Activated CD4-positive, alpha-beta T cell treated with anti-CD3 and anti-CD28 coated beads for 36 hours (primary cell): ENCODE results near the gene ZNF497. TPM values are rescaled to one million over a fixed set of nuclear protein-coding genes. Genes with fewer than 3 reads are reported as not detected.
"Not testable (repeated sequence)": the region's sequence is repeated elsewhere in the genome, so short reads cannot be mapped to it uniquely, and the experiment has no call there.

ENCODE experiments used
- ATAC-seq: fragments of 200-7000 bp; cut with Tn5 transposase; one replicate; pipeline ENCODE4 v1.10.0; 2021; ENCODE audit warnings: mild to moderate bottlenecking, moderate library complexity
- CTCF ChIA-PET: fragments of 350-600 bp; sonication (Branson Sonifier 250); formaldehyde crosslinking; loops from one replicate; lab custom pipeline; 2021; ENCODE audit warnings: antibody characterized with exemption; lab: Charles Lee
- POLR2A ChIA-PET: fragments of 350-600 bp; sonication (Branson Sonifier 250); formaldehyde crosslinking; loops from one replicate; lab custom pipeline; 2021; ENCODE audit warnings: antibody characterized with exemption, inconsistent platforms; lab: Charles Lee
- DNase-seq: peaks from one replicate; pipeline ENCODE4 v3.0.0-alpha.2; 2020
- H3K27ac Mint-ChIP-seq: one replicate; pipeline ENCODE4 v1.8.0; 2021; ENCODE audit warnings: mixed read lengths
- H3K27me3 Mint-ChIP-seq: one replicate; pipeline ENCODE4 v1.8.0; 2021; ENCODE audit warnings: mixed read lengths
- H3K36me3 Mint-ChIP-seq: one replicate; pipeline ENCODE4 v1.8.0; 2021; ENCODE audit warnings: low read depth, mixed read lengths
- H3K4me1 Mint-ChIP-seq: one replicate; pipeline ENCODE4 v1.8.0; 2021; ENCODE audit warnings: mixed read lengths
- H3K4me3 Mint-ChIP-seq: one replicate; pipeline ENCODE4 v1.8.0; 2021; ENCODE audit warnings: mild to moderate bottlenecking, moderate library complexity, mixed read lengths
- H3K9me3 Mint-ChIP-seq: one replicate; pipeline ENCODE4 v1.8.0; 2021; ENCODE audit warnings: low read depth, mixed read lengths
- intact Hi-C, 2 experiments: fragments of 100-400 bp; cut with DNase I in 1 of 2; cut with micrococcal nuclease in 1 of 2; formaldehyde crosslinking; loops; one replicate each; pipeline versions ENCODE4 v1.14.2 to v1.15.1; 2022 to 2024; cut with DNase I, micrococcal nuclease
- total RNA-seq, 2 experiments: library from RNA; stranded (reverse); gene quantifications; one replicate each; pipeline ENCODE4 v1.2.3, GENCODE V29; 2021

Gene ZNF497
- total RNA-seq, result 1 to 10 TPM; 1.1 to 1.5 TPM

GRCh38 chr19:58362272-58362994 is at the start of gene ZNF497:
Gene ZNF497, minus strand, starts transcription at chr19:58362751. Its CDS starts 5,116 bp downstream, at chr19:58357635.
- H3K9me3 Mint-ChIP-seq, result no peaks in the 10 kb centered on the region
- peak; percentile 99 for DNase-seq
- peaks cover 3% of the 10 kb centered on the region for H3K36me3 Mint-ChIP-seq
- peak within 1 kb of the TSS; percentile 86 for H3K4me3 Mint-ChIP-seq
- peak within 1 kb of the TSS; percentile 93 for H3K27ac Mint-ChIP-seq
- ATAC-seq, result peak; percentile 94
- ChIA-PET CTCF (interaction anchor here (0.6 to 2.1 kb wide), 6 partner anchors 15 to 181 kb away, joined by 3 to 15 read pairs (median 4); partner anchors contain the start of genes TRIM28 and ZNF584), POLR2A (interaction anchor here (0.6 to 1.3 kb wide), 6 partner anchors 8 to 181 kb away, joined by 3 to 6 read pairs (median 3); partner anchors contain the start of gene TRIM28)
- H3K4me1 Mint-ChIP-seq, result peaks cover 7% of the 10 kb centered on the region
- intact Hi-C loops, result loop anchor here (1.0 to 2.0 kb wide), 16 partner anchors 15 to 157 kb away; partner anchors contain the start of genes ERVK3-1 (in 1 of the 2), ZBTB45 (in 1 of the 2), ZNF132 (in 1 of the 2) and ZNF324B (in 1 of the 2)
- no peaks in the 10 kb centered on the region for H3K27me3 Mint-ChIP-seq

GRCh38 chr19:58409010-58409790 is 46.6 kb upstream of the ZNF497 start:
- CTCF ChIA-PET, result interaction anchor here (0.6 to 1.0 kb wide), 3 partner anchors 47 to 144 kb away, joined by 3 to 4 read pairs (median 3); partner anchors contain the start of gene ZNF497
- POLR2A ChIA-PET, result interaction anchor here (0.7 to 1.0 kb wide), 4 partner anchors 27 to 111 kb away, joined by 4 to 5 read pairs (median 4); partner anchors contain the start of gene ZBTB45

GRCh38 chr19:58408152-58409009 is 45.8 kb upstream of the ZNF497 start, which contains the start of gene ZNF584:
Gene ZNF584, plus strand, starts transcription at chr19:58408649. Its CDS starts 499 bp downstream, at chr19:58409148.
- peaks cover 29% of the 10 kb centered on the region for H3K4me1 Mint-ChIP-seq
- POLR2A ChIA-PET, result interaction anchor here (0.7 to 1.0 kb wide), 4 partner anchors 26 to 111 kb away, joined by 4 to 5 read pairs (median 4); partner anchors contain the start of gene ZBTB45
- intact Hi-C loops, result loop anchor here (1.0 to 10.0 kb wide), 19 partner anchors 21 to 776 kb away; partner anchors contain the start of genes RPS5 (in 2 of the 2), ZNF132 (in 2 of the 2), ZNF8 (in 2 of the 2) and ERVK3-1 (in 1 of the 2)
- H3K27ac Mint-ChIP-seq, result peak within 1 kb of the TSS; percentile 92
- CTCF ChIA-PET, result interaction anchor here (0.6 to 1.0 kb wide), 4 partner anchors 16 to 144 kb away, joined by 3 to 4 read pairs (median 3); partner anchors contain the start of gene ZNF497
- H3K4me3 Mint-ChIP-seq, result peak within 1 kb of the TSS; percentile 84
- peaks cover 14% of the 10 kb centered on the region for H3K36me3 Mint-ChIP-seq
- H3K9me3 Mint-ChIP-seq, result no peaks in the 10 kb centered on the region
- DNase-seq, result peak; percentile 97
- H3K27me3 Mint-ChIP-seq, result no peaks in the 10 kb centered on the region
- ATAC-seq, result peak; percentile 97

More at GRCh38 chr19:58409010-58409790, 46.6 kb upstream of the ZNF497 start:
- Mint-ChIP-seq H3K4me1 (peaks cover 26% of the 10 kb centered on the region), H3K36me3 (peaks cover 14% of the 10 kb centered on the region), H3K4me3 (peak overlapping the region; percentile 84), H3K27me3 (no peaks in the 10 kb centered on the region), H3K27ac (peak overlapping the region; percentile 58), H3K9me3 (no peaks in the 10 kb centered on the region)
- intact Hi-C loops, result loop anchor here in 1 of 2 experiments (2.0 to 10.0 kb wide), 4 partner anchors 22 to 777 kb away; partner anchors contain the start of genes RPS5, ZNF211, ZNF274 and ZNF324
- DNase-seq (peak; percentile 63), ATAC-seq (peak; percentile 18)

- intact Hi-C loops, result loop anchor here (1.0 to 10.0 kb wide), 19 partner anchors 20 to 775 kb away; partner anchors contain the start of genes RPS5 (in 2 of the 2), ZNF132 (in 2 of the 2), ZNF8 (in 2 of the 2) and ERVK3-1 (in 1 of the 2)
- ATAC-seq (peak; percentile 9), DNase-seq (peak; percentile 43)
Measured at GRCh38 chr19:58407658-58408151, 45.2 kb upstream of the ZNF497 start.

GRCh38 chr19:58406818-58407657 is 44.5 kb upstream of the ZNF497 start:
- H3K27ac Mint-ChIP-seq, result peak overlapping the region; percentile 92
- intact Hi-C loops, result loop anchor here in 1 of 2 experiments (5.0 to 10.0 kb wide), 2 partner anchors 222 to 775 kb away; partner anchors contain the start of genes ZNF211 and ZNF274
- peaks cover 29% of the 10 kb centered on the region for H3K4me1 Mint-ChIP-seq
- DNase-seq (no peak), ATAC-seq (no peak)
- peaks cover 7% of the 10 kb centered on the region for H3K36me3 Mint-ChIP-seq
- H3K27me3 Mint-ChIP-seq, result no peaks in the 10 kb centered on the region
- peak overlapping the region; percentile 84 for H3K4me3 Mint-ChIP-seq
- no peaks in the 10 kb centered on the region for H3K9me3 Mint-ChIP-seq
- POLR2A ChIA-PET, result interaction anchor here (0.7 kb wide), 1 partner anchor 44 kb away, joined by 3 read pairs; no protein-coding TSS in a partner anchor
- CTCF ChIA-PET, result no interaction called here

More at GRCh38 chr19:58407658-58408151, 45.2 kb upstream of the ZNF497 start:
- Mint-ChIP-seq H3K36me3 (peaks cover 11% of the 10 kb centered on the region), H3K9me3 (no peaks in the 10 kb centered on the region), H3K4me3 (peak overlapping the region; percentile 84), H3K4me1 (peaks cover 29% of the 10 kb centered on the region), H3K27me3 (no peaks in the 10 kb centered on the region), H3K27ac (peak overlapping the region; percentile 92)
- CTCF ChIA-PET, result interaction anchor here (1.0 kb wide), 1 partner anchor 45 kb away, joined by 4 read pairs; the partner anchor contains the start of gene ZNF497
- POLR2A ChIA-PET, result interaction anchor here (0.7 to 1.0 kb wide), 2 partner anchors 45 to 112 kb away, joined by 3 to 4 read pairs; partner anchors contain the start of gene ZBTB45

GRCh38 chr19:58403920-58404478 is 41.4 kb upstream of the ZNF497 start:
- H3K4me1 Mint-ChIP-seq, result peaks cover 27% of the 10 kb centered on the region
- intact Hi-C loops, result loop anchor here in 1 of 2 experiments (5.0 to 10.0 kb wide), 3 partner anchors 73 to 219 kb away; partner anchors contain the start of genes ZBTB45, ZNF274 and ZNF446
- CTCF ChIA-PET, DNase-seq, H3K27ac Mint-ChIP-seq, H3K9me3 Mint-ChIP-seq, H3K27me3 Mint-ChIP-seq, H3K4me3 Mint-ChIP-seq, ATAC-seq, POLR2A ChIA-PET, H3K36me3 Mint-ChIP-seq: not testable (repeated sequence)

- H3K4me1 Mint-ChIP-seq, result peaks cover 17% of the 10 kb centered on the region
- no peak overlapping the region for H3K27ac Mint-ChIP-seq
- H3K4me3 Mint-ChIP-seq, result peak overlapping the region; percentile 82
- peaks cover 2% of the 10 kb centered on the region for H3K27me3 Mint-ChIP-seq
- intact Hi-C loops, result loop anchor here (1.0 to 10.0 kb wide), 19 partner anchors 15 to 219 kb away; partner anchors contain the start of genes RPS5 (in 2 of the 2), ZBTB45 (in 2 of the 2), ZNF132 (in 2 of the 2) and ZNF274 (in 2 of the 2)
- ATAC-seq, result no peak
- H3K9me3 Mint-ChIP-seq, result no peaks in the 10 kb centered on the region
- DNase-seq, result no peak
- ChIA-PET CTCF (interaction anchor here (1.0 to 1.2 kb wide), 2 partner anchors 39 to 118 kb away, joined by 3 to 4 read pairs; partner anchors contain the start of gene ZBTB45), POLR2A (no interaction called here)
- peaks cover 3% of the 10 kb centered on the region for H3K36me3 Mint-ChIP-seq
Measured at GRCh38 chr19:58401840-58402421, 39.4 kb upstream of the ZNF497 start.
